HepG2 (cell line): ENCODE results near the gene SLC35B2. TPM values are rescaled to one million over a fixed set of nuclear protein-coding genes. Genes with fewer than 3 reads are reported as not detected.
A peak's percentile ranks its signal among the peaks of the same experiment; 100 is the strongest.

Experiments used
- BHLHE40 ChIP-seq: IDR thresholded peaks from 2 replicates; pipeline ENCODE4 v1.6.1; 2011; ENCODE audit warnings: low read length, improper control_type of control experiment
- CBFB ChIP-seq: sonication (generic); formaldehyde crosslinking; IDR thresholded peaks from 2 replicates; pipeline ENCODE4 v1.4.0; 2020; ENCODE audit warnings: missing genetic modification reagents
- MYPOP ChIP-seq: sonication (generic); formaldehyde crosslinking; IDR thresholded peaks from 2 replicates; pipeline ENCODE4 v1.8.1; 2023; ENCODE audit warnings: mild to moderate bottlenecking, moderate library complexity, missing genetic modification reagents
- THAP9 ChIP-seq: sonication (generic); formaldehyde crosslinking; IDR thresholded peaks from 2 replicates; pipeline ENCODE4; 2020; ENCODE audit warnings: missing genetic modification reagents, mild to moderate bottlenecking, borderline replicate concordance
- TP53 ChIP-seq: sonication (generic); formaldehyde crosslinking; conservative IDR thresholded peaks from 2 replicates; pipeline ENCODE4 v1.4.0; 2020; ENCODE audit warnings: missing genetic modification reagents
- ZFYVE20 ChIP-seq: sonication (generic); formaldehyde crosslinking; IDR thresholded peaks from 2 replicates; pipeline ENCODE4 v1.8.0; 2023; ENCODE audit warnings: low read depth, mild to moderate bottlenecking, moderate library complexity, missing genetic modification reagents, borderline replicate concordance
- ZNF382 ChIP-seq: sonication (generic); formaldehyde crosslinking; IDR thresholded peaks from 2 replicates; pipeline ENCODE4 v1.5.0; 2020; ENCODE audit warnings: missing genetic modification reagents, mild to moderate bottlenecking, borderline replicate concordance
- polyA plus RNA-seq, 8 experiments: library from polyadenylated mRNA; depleted of rRNA in 3 of 8; stranded (reverse) in 7 of 8; unstranded in 1 of 8; fragments of >200 nt; fragmentation: Illumina TruSeq in 4 of 8; extraction: Trizol in 4 of 8; gene quantifications; 2 replicates each; pipeline versions ENCODE4 v1.2.1 to v1.2.3, GENCODE V29; 2011 to 2016; ENCODE audit warnings: low read depth in 4 of 8, missing spikeins in 1 of 8, mixed read lengths in 1 of 8; ENCODE audit not compliant: insufficient read depth in 1 of 8
- total RNA-seq, 5 experiments: library from RNA; depleted of rRNA; stranded (reverse); fragments of >200 nt; fragmentation: Illumina TruSeq; extraction: Trizol; gene quantifications; 2 replicates each; pipeline ENCODE4 v1.2.3, GENCODE V29; 2016; ENCODE audit warnings: low read depth in 1 of 5
- TF ChIP-seq, protein P1 (sequence below): sonication (generic); formaldehyde crosslinking; conservative IDR thresholded peaks from 2 replicates; pipeline ENCODE4 v1.4.0; 2020; ENCODE audit warnings: missing genetic modification reagents
- TF ChIP-seq, protein P2 (sequence below): sonication (generic); formaldehyde crosslinking; IDR thresholded peaks from 2 replicates; pipeline ENCODE4 v1.5.0; 2020; ENCODE audit warnings: mild to moderate bottlenecking, missing genetic modification reagents, borderline replicate concordance
- TF ChIP-seq, protein P3 (sequence below): sonication (generic); formaldehyde crosslinking; IDR thresholded peaks from 2 replicates; pipeline ENCODE4 v1.5.0; 2020; ENCODE audit warnings: missing genetic modification reagents, mild to moderate bottlenecking, borderline replicate concordance
- TF ChIP-seq, protein P4 (sequence below): sonication (generic); formaldehyde crosslinking; IDR thresholded peaks from 2 replicates; pipeline ENCODE4 v1.8.1; 2022; ENCODE audit warnings: low read depth, mild to moderate bottlenecking, missing genetic modification reagents

The SLC35B2 gene
- total and polyA plus RNA-seq, 2 of the 13 experiments (the other 11 are each of a cell fraction or from before 2014, with no cell fraction given), result 61.1 to 148 TPM

DNA sequence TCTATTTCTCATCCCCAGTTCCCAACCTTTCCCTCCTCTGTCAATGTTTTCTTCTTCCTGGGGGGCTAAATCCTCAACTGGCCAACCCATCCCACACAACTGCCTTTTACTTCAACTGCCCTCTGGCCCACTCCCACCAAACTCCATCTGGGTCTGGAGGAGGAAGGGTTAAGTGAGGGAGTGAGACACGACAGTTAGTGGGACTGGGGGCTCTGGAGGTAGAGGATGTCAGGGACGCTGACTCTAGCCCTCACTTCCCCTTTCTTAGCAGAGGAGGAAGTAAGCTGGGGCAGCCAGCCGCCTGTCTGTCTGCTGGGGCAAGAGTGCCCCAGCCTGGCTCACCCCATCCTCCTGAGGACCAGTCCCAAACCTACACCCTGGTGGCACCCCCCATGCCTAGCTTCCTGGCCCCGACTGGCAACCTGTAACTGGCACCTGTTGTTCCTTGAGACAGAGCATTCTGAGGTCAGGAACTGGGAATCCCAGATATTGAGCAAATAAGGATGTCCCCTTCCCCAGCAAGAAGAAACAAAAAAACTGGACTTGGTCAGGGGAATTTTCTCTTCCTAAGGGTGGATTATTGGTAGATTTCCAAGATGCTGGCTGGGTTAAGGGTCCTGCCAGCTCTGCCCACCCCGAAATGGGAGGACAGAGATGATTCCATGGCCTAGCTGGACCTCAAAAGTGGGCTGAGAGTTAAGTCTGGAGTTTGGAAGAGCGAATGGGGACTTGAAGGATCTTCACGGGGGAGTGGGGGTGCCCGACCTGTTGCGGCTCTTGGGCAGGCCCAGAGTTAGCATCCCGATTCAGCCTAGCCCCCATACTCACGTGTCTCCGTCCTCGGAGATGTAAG, 7.1 kb upstream of the SLC35B2 start (continued):
- TF ChIP-seq, protein P1, sequence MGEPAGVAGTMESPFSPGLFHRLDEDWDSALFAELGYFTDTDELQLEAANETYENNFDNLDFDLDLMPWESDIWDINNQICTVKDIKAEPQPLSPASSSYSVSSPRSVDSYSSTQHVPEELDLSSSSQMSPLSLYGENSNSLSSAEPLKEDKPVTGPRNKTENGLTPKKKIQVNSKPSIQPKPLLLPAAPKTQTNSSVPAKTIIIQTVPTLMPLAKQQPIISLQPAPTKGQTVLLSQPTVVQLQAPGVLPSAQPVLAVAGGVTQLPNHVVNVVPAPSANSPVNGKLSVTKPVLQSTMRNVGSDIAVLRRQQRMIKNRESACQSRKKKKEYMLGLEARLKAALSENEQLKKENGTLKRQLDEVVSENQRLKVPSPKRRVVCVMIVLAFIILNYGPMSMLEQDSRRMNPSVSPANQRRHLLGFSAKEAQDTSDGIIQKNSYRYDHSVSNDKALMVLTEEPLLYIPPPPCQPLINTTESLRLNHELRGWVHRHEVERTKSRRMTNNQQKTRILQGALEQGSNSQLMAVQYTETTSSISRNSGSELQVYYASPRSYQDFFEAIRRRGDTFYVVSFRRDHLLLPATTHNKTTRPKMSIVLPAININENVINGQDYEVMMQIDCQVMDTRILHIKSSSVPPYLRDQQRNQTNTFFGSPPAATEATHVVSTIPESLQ (CRISPR knock-in tag), result no peak
- TF ChIP-seq ZNF382 (CRISPR knock-in tag) (no peak), TP53 (no peak), THAP9 (CRISPR knock-in tag) (peak; percentile 6; the same call in 1 of the 2 replicates), BHLHE40 (peak; percentile 46), ZFYVE20 (CRISPR knock-in tag) (no peak), CBFB (no peak), MYPOP (CRISPR knock-in tag) (no peak)
- TF ChIP-seq, protein P2, sequence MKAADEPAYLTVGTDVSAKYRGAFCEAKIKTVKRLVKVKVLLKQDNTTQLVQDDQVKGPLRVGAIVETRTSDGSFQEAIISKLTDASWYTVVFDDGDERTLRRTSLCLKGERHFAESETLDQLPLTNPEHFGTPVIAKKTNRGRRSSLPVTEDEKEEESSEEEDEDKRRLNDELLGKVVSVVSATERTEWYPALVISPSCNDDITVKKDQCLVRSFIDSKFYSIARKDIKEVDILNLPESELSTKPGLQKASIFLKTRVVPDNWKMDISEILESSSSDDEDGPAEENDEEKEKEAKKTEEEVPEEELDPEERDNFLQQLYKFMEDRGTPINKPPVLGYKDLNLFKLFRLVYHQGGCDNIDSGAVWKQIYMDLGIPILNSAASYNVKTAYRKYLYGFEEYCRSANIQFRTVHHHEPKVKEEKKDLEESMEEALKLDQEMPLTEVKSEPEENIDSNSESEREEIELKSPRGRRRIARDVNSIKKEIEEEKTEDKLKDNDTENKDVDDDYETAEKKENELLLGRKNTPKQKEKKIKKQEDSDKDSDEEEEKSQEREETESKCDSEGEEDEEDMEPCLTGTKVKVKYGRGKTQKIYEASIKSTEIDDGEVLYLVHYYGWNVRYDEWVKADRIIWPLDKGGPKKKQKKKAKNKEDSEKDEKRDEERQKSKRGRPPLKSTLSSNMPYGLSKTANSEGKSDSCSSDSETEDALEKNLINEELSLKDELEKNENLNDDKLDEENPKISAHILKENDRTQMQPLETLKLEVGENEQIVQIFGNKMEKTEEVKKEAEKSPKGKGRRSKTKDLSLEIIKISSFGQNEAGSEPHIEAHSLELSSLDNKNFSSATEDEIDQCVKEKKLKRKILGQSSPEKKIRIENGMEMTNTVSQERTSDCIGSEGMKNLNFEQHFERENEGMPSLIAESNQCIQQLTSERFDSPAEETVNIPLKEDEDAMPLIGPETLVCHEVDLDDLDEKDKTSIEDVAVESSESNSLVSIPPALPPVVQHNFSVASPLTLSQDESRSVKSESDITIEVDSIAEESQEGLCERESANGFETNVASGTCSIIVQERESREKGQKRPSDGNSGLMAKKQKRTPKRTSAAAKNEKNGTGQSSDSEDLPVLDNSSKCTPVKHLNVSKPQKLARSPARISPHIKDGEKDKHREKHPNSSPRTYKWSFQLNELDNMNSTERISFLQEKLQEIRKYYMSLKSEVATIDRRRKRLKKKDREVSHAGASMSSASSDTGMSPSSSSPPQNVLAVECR (CRISPR knock-in tag), result no peak
- TF ChIP-seq, protein P3, sequence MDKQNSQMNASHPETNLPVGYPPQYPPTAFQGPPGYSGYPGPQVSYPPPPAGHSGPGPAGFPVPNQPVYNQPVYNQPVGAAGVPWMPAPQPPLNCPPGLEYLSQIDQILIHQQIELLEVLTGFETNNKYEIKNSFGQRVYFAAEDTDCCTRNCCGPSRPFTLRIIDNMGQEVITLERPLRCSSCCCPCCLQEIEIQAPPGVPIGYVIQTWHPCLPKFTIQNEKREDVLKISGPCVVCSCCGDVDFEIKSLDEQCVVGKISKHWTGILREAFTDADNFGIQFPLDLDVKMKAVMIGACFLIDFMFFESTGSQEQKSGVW (CRISPR knock-in tag), result no peak
- TF ChIP-seq, protein P4, sequence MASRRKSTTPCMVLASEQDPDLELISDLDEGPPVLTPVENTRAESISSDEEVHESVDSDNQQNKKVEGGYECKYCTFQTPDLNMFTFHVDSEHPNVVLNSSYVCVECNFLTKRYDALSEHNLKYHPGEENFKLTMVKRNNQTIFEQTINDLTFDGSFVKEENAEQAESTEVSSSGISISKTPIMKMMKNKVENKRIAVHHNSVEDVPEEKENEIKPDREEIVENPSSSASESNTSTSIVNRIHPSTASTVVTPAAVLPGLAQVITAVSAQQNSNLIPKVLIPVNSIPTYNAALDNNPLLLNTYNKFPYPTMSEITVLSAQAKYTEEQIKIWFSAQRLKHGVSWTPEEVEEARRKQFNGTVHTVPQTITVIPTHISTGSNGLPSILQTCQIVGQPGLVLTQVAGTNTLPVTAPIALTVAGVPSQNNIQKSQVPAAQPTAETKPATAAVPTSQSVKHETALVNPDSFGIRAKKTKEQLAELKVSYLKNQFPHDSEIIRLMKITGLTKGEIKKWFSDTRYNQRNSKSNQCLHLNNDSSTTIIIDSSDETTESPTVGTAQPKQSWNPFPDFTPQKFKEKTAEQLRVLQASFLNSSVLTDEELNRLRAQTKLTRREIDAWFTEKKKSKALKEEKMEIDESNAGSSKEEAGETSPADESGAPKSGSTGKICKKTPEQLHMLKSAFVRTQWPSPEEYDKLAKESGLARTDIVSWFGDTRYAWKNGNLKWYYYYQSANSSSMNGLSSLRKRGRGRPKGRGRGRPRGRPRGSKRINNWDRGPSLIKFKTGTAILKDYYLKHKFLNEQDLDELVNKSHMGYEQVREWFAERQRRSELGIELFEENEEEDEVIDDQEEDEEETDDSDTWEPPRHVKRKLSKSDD (CRISPR knock-in tag), result 0 out of 2 replicates have a peak, but pooled peaks have one; percentile 46
- TF ChIP-seq, all 625 proteins: peak for 29
